Ectodermal cell (in vitro differentiated cells): Measurements from ENCODE around the gene OR2G2.

Experiments used
- H3K27ac ChIP-seq: 2 replicates; pipeline ENCODE4 v1.7.0; 2013; ENCODE audit warnings: mild to moderate bottlenecking, low read depth, low read length; ENCODE audit not compliant: insufficient read depth, poor library complexity, severe bottlenecking
- H3K27me3 ChIP-seq: 2 replicates; pipeline ENCODE4 v1.7.0; 2013; ENCODE audit warnings: mild to moderate bottlenecking, low read length; ENCODE audit not compliant: insufficient read depth, control insufficient read depth, poor library complexity, severe bottlenecking
- H3K36me3 ChIP-seq: one replicate; pipeline ENCODE4 v1.7.0; 2013; ENCODE audit warnings: low read length; ENCODE audit not compliant: control insufficient read depth, insufficient read depth
- H3K4me1 ChIP-seq: one replicate; pipeline ENCODE4 v1.7.0; 2013; ENCODE audit warnings: low read length; ENCODE audit not compliant: control insufficient read depth, insufficient read depth
- H3K4me3 ChIP-seq: 2 replicates; pipeline ENCODE4 v1.7.0; 2013; ENCODE audit warnings: low read depth, low read length, control low read depth; ENCODE audit not compliant: insufficient read depth
- H3K9me3 ChIP-seq: 2 replicates; pipeline ENCODE4 v1.7.0; 2013; ENCODE audit warnings: mild to moderate bottlenecking, low read length, moderate library complexity; ENCODE audit not compliant: control insufficient read depth
- WGBS, 2 experiments: methylation state at CpG; one replicate each; pipeline ENCODE4 v1.1.7; 2013; ENCODE audit warnings: missing lambda C conversion rate in 2 of 2; 5-methylcytosine and 5-hydroxymethylcytosine counted together

The OR2G2 gene

DNA sequence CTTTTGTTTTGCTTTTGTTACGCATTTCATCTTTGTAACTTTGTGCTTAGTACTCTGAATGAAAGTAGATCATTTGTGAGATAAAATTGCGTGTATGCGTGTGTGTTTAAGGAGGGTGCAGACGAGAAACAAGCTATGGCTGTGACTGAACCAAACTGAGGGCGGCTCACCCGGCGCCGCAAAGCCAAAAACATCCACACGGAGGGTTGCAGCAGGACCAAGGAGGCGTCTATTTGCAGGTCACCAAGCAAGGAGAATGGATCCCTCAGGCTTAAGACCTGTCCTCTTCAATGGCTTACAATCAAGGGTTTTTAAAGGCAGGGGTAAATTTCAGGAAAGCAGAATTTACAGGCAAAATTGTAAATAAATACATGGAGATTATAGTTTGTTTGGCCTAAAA lies 26.4 kb upstream of the OR2G2 start:
- no peaks in the 10 kb centered on the region for H3K9me3 ChIP-seq
- H3K27me3 ChIP-seq = no peaks in the 10 kb centered on the region
- H3K36me3 ChIP-seq = no peaks in the 10 kb centered on the region
- H3K27ac ChIP-seq = no peak overlapping the region
- no peaks in the 10 kb centered on the region for H3K4me1 ChIP-seq
- WGBS, 2 experiments = 79 to 80% methylated on average over 10 of the region's 10 CpGs
- no peak overlapping the region for H3K4me3 ChIP-seq

- Histone ChIP-seq H3K36me3 (no peaks in the 10 kb centered on the region), H3K9me3 (no peaks in the 10 kb centered on the region), H3K4me3 (no peak overlapping the region), H3K27ac (no peak overlapping the region), H3K4me1 (no peaks in the 10 kb centered on the region), H3K27me3 (no peaks in the 10 kb centered on the region)
- WGBS, 2 experiments = 82 to 85% methylated on average over 9 of the region's 9 CpGs
Measured at GRCh38 chr1:247562198-247562597, 26.0 kb upstream of the OR2G2 start.

- Histone ChIP-seq H3K9me3 (no peaks in the 10 kb centered on the region), H3K4me1 (no peaks in the 10 kb centered on the region), H3K36me3 (no peaks in the 10 kb centered on the region), H3K27ac (no peak overlapping the region), H3K4me3 (no peak overlapping the region), H3K27me3 (no peaks in the 10 kb centered on the region)
- WGBS, 2 experiments = 100% methylated on average over 1 of the region's 1 CpG
Measured at GRCh38 chr1:247574236-247574635, 13.9 kb upstream of the OR2G2 start.

GRCh38 chr1:247574664-247575063 lies 13.5 kb upstream of the OR2G2 start:
- H3K4me3 ChIP-seq = no peak overlapping the region
- H3K4me1 ChIP-seq = no peaks in the 10 kb centered on the region
- no peaks in the 10 kb centered on the region for H3K36me3 ChIP-seq
- H3K27ac ChIP-seq = no peak overlapping the region
- no peaks in the 10 kb centered on the region for H3K9me3 ChIP-seq
- no peaks in the 10 kb centered on the region for H3K27me3 ChIP-seq

GRCh38 chr1:247576514-247576913 lies 11.6 kb upstream of the OR2G2 start:
- Histone ChIP-seq H3K4me3 (no peak overlapping the region), H3K27ac (no peak overlapping the region), H3K4me1 (no peaks in the 10 kb centered on the region), H3K36me3 (no peaks in the 10 kb centered on the region), H3K9me3 (no peaks in the 10 kb centered on the region), H3K27me3 (no peaks in the 10 kb centered on the region)
- WGBS, 2 experiments = 70% methylated on average over 3 of the region's 3 CpGs; no CpG with 5 or more reads in 1 of the 2 experiments

- H3K9me3 ChIP-seq = no peaks in the 10 kb centered on the region
- H3K27ac ChIP-seq = no peak overlapping the region
- 91 to 92% methylated on average over 5 of the region's 5 CpGs for WGBS, 2 experiments
- H3K27me3 ChIP-seq = no peaks in the 10 kb centered on the region
- H3K4me1 ChIP-seq = no peaks in the 10 kb centered on the region
- H3K4me3 ChIP-seq = no peak overlapping the region
- no peaks in the 10 kb centered on the region for H3K36me3 ChIP-seq
Measured at GRCh38 chr1:247578946-247579460, 9.2 kb upstream of the OR2G2 start.

DNA sequence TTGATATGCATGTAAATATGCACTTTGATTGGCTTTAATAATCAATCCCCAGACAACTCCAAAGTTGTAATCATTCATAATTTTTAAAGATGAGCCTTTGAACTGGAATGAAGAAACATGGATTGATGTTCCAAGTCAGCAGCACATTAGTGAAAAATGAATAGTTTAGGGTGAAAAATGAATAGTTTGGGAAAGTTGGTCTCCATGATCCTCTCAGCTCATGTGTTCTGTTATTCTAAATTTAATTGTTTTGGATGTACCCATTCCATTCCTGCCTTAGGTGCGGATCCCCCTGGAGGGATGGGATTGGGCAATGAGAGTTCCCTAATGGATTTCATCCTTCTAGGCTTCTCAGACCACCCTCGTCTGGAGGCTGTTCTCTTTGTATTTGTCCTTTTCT lies 17.1 kb downstream of the OR2G2 start, which contains the start of gene OR2G3:
TSS of gene OR2G3 (plus strand) at position 301 of the 400 bp plus-strand sequence. CDS start at position 301, 0 bp downstream.
- WGBS, 2 experiments = 90 to 94% methylated on average over 2 of the region's 2 CpGs
- Histone ChIP-seq H3K27me3 (no peaks in the 10 kb centered on the region), H3K4me1 (no peaks in the 10 kb centered on the region), H3K36me3 (no peaks in the 10 kb centered on the region), H3K4me3 (no peak within 1 kb of the TSS), H3K9me3 (no peaks in the 10 kb centered on the region), H3K27ac (no peak within 1 kb of the TSS)

GRCh38 chr1:247613405-247613804 lies 25.2 kb downstream of the OR2G2 start:
- Histone ChIP-seq H3K4me1 (no peaks in the 10 kb centered on the region), H3K4me3 (no peak overlapping the region), H3K9me3 (no peaks in the 10 kb centered on the region), H3K36me3 (no peaks in the 10 kb centered on the region), H3K27ac (no peak overlapping the region), H3K27me3 (no peaks in the 10 kb centered on the region)
- WGBS, 2 experiments = 88 to 89% methylated on average over 1 of the region's 1 CpG

DNA sequence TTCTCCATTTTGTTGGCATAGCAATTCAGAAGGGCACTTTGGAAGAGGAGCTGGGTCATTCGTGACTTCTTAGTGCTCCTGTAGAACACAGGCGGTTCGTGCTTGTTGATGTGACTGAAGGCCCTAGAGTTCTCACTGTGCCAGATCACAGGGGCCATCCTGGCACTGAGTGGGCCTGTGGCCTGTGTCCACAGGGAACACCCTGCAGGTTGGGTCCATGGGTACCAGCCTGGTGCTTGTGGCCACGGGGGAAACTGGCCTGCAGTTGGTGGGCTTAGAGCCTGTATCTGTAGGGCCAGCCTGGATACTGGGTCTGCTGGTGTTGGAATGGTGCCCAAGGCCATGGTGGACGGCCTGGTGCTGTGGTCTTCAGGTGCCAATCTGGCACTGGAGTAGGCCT lies 26.5 kb downstream of the OR2G2 start:
- no peak overlapping the region for H3K27ac ChIP-seq
- no peaks in the 10 kb centered on the region for H3K9me3 ChIP-seq
- H3K4me1 ChIP-seq = no peaks in the 10 kb centered on the region
- no peaks in the 10 kb centered on the region for H3K36me3 ChIP-seq
- no peaks in the 10 kb centered on the region for H3K27me3 ChIP-seq
- H3K4me3 ChIP-seq = no peak overlapping the region
- 89 to 90% methylated on average over 5 of the region's 5 CpGs for WGBS, 2 experiments

- Histone ChIP-seq H3K36me3 (no peaks in the 10 kb centered on the region), H3K4me1 (no peaks in the 10 kb centered on the region), H3K27ac (no peak overlapping the region), H3K9me3 (no peaks in the 10 kb centered on the region), H3K27me3 (no peaks in the 10 kb centered on the region), H3K4me3 (no peak overlapping the region)
- WGBS, 2 experiments = 58 to 63% methylated on average over 3 of the region's 3 CpGs
Measured at GRCh38 chr1:247627951-247628350, 39.8 kb downstream of the OR2G2 start.

DNA sequence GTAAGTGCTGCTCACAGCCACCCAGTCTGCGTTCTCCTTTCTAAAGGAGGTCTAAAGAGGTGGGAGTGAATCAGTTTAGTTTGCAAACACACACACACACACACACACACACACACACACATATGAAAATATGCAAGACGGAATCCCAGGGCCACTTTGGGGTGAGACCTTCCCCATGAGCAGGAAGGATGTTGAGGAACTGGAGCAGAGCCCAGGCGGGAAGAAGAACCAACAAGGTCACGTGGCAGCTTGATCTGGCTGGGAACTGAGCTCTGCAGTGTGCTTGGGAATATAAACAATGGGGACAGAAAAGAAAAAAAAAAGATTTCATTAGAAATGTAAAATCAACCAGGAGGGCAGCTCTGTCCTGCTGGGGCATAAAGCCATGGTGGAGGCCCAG lies 49.9 kb downstream of the OR2G2 start:
- no peak overlapping the region for H3K4me3 ChIP-seq
- H3K27ac ChIP-seq = no peak overlapping the region
- 85 to 86% methylated on average over 3 to 4 of the region's 4 CpGs for WGBS, 2 experiments
- H3K36me3 ChIP-seq = no peaks in the 10 kb centered on the region
- no peaks in the 10 kb centered on the region for H3K4me1 ChIP-seq
- H3K27me3 ChIP-seq = peaks cover 14% of the 10 kb centered on the region
- no peaks in the 10 kb centered on the region for H3K9me3 ChIP-seq
